Brain microvascular endothelial cell (primary cell): ENCODE data around the gene LSP1.
"Not testable (repeated sequence)": the region's sequence is repeated elsewhere in the genome, so short reads cannot be mapped to it uniquely, and the experiment has no call there.

Experiments
- DNase-seq: peaks from one replicate; pipeline ENCODE4 v3.0.0-alpha.2; 2020
- H3K27ac ChIP-seq: fragments of 250-450 bp; sonication (Bioruptor Pico); 2 replicates; pipeline ENCODE4 v1.5.1; 2020; ENCODE audit warnings: mild to moderate bottlenecking, moderate library complexity
- H3K27me3 ChIP-seq: fragments of 250-450 bp; sonication (Bioruptor Pico); replicated peaks from 2 replicates; pipeline ENCODE4 v1.5.1; 2020; ENCODE audit warnings: mild to moderate bottlenecking
- H3K36me3 ChIP-seq: fragments of 250-450 bp; sonication (Bioruptor Pico); replicated peaks from 2 replicates; pipeline ENCODE4 v1.5.1; 2020; ENCODE audit warnings: mild to moderate bottlenecking
- H3K4me3 ChIP-seq: 2 replicates; pipeline ENCODE4 v1.5.1; 2011; ENCODE audit warnings: low read depth, mild to moderate bottlenecking, control low read depth, low read length, moderate library complexity
- in situ Hi-C: cut with HindIII; loops from 2 replicates; pipeline ENCODE4 v1.10.0; 2017; ENCODE audit warnings: low sequenced_read_pairs, low pct_ligation_motif_present
- TF ChIP-seq, protein P1 (sequence below): IDR thresholded peaks from 2 replicates; pipeline ENCODE4 v1.5.1; 2011; ENCODE audit warnings: low read depth, mild to moderate bottlenecking, moderate library complexity, low read length, control low read depth, inconsistent platforms; ENCODE audit errors: missing control alignments

LSP1 gene, protein sequence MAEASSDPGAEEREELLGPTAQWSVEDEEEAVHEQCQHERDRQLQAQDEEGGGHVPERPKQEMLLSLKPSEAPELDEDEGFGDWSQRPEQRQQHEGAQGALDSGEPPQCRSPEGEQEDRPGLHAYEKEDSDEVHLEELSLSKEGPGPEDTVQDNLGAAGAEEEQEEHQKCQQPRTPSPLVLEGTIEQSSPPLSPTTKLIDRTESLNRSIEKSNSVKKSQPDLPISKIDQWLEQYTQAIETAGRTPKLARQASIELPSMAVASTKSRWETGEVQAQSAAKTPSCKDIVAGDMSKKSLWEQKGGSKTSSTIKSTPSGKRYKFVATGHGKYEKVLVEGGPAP

DNA sequence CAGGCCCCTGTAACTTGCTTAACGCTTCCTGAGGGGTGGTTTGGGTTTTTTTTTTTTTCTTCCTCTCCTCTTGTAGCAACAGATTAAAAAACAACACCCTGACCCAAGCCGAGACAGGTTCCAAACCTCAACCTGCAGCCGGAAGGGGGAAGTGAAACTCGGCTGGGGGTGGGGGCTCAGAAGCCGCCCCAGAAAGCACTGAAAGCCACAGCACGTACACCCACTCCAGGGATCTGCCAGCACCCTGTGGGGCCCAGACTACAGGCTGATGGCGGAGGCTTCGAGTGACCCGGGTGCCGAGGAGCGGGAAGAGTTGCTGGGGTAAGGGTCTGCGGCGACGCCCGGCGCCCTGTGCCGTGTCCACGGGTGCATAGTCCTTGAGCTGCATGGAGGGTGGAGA lies at the start of gene LSP1:
TSS of gene LSP1 (plus strand) at position 208 of the 400 bp plus-strand sequence. CDS start at position 269, 61 bp downstream.
- H3K4me3 ChIP-seq: no peak within 1 kb of the TSS
- H3K36me3 ChIP-seq: no peaks in the 10 kb centered on the region
- DNase-seq: no peak
- H3K27me3 ChIP-seq: no peaks in the 10 kb centered on the region
- in situ Hi-C loops: no loop called here
- H3K27ac ChIP-seq: no peak within 1 kb of the TSS
- TF ChIP-seq, protein P1, sequence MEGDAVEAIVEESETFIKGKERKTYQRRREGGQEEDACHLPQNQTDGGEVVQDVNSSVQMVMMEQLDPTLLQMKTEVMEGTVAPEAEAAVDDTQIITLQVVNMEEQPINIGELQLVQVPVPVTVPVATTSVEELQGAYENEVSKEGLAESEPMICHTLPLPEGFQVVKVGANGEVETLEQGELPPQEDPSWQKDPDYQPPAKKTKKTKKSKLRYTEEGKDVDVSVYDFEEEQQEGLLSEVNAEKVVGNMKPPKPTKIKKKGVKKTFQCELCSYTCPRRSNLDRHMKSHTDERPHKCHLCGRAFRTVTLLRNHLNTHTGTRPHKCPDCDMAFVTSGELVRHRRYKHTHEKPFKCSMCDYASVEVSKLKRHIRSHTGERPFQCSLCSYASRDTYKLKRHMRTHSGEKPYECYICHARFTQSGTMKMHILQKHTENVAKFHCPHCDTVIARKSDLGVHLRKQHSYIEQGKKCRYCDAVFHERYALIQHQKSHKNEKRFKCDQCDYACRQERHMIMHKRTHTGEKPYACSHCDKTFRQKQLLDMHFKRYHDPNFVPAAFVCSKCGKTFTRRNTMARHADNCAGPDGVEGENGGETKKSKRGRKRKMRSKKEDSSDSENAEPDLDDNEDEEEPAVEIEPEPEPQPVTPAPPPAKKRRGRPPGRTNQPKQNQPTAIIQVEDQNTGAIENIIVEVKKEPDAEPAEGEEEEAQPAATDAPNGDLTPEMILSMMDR: no peak

DNA sequence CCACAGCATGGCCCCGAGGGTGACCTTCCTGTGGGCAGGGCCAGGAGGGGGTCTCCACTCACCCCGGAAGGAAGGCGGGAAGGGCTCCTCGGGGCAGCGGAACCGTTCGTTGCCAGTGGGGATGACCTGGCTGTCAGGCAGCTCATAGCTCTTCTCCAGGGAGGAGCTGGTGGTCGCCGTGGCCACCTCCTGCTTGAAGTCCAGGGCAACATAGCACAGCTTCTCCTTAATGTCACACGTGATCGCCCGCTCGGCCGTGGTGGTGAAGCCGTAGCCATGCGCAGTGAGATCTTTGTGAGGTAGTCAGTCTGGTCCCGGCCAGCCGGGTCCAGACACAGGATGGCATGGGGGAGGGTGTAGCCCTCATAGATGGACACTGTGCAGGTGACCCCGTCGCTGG lies 49.6 kb upstream of the LSP1 start:
- TF ChIP-seq, protein P1: no peak
- Histone ChIP-seq H3K36me3 (no peaks in the 10 kb centered on the region), H3K27ac (no peak overlapping the region), H3K27me3 (no peaks in the 10 kb centered on the region), H3K4me3 (no peak overlapping the region)
- in situ Hi-C loops: no loop called here
- no peak for DNase-seq

DNA sequence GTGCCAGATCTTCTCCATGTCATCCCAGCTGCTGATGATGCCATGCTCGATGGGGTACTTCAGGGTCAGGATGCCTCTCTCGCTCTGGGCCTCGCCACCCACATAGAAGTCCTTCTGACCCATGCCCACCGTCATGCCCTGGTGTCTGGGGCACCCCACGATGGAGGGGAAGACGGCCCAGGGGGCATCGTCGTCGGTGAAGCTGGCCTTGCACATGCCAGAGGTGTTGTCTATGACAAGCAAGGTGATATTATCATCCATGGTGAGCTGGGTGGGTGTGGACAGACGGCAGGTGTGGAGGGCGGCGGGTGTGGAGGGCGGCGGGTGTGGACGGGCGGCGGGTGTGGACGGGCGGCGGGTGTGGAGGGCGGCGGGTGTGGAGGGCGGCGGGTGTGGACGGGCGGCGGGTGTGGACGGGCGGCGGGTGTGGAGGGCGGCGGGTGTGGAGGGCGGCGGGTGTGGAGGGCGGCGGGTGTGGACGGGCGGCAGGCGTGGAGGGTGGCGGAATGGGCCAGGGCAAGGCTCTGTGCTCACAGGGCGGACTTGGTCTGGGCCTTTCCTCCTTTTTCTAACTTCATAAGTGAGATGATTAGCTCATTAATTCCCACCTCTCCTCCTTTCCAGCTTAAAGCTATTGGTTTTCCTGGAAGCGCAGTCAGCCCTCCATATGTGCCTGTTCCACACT lies 48.9 kb upstream of the LSP1 start:
- H3K4me3 ChIP-seq, in situ Hi-C loops, H3K27ac ChIP-seq, H3K27me3 ChIP-seq, H3K36me3 ChIP-seq, DNase-seq: not testable (repeated sequence)

DNA sequence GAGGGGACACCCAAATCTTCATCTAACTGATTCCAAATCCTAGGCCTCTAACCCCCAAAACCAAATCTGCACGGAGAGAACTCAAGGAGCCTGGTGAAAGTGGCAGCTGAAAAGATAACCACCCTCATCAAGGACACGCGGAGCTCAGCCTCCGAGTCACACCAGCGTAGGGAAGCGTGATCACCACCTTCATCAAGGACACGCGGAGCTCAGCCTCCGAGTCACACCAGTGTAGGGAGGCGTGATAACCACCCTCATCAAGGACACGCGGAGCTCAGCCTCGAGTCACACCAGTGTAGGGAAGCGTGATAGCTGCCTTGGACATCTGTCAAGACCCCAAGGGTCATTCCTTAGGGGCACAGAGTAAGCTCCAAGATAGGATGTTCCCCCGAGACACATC lies 47.4 kb upstream of the LSP1 start:
- Histone ChIP-seq H3K4me3 (no peak overlapping the region), H3K27me3 (no peaks in the 10 kb centered on the region), H3K36me3 (no peaks in the 10 kb centered on the region), H3K27ac (no peak overlapping the region)
- DNase-seq: no peak
- in situ Hi-C loops: no loop called here
- TF ChIP-seq, protein P1: no peak

DNA sequence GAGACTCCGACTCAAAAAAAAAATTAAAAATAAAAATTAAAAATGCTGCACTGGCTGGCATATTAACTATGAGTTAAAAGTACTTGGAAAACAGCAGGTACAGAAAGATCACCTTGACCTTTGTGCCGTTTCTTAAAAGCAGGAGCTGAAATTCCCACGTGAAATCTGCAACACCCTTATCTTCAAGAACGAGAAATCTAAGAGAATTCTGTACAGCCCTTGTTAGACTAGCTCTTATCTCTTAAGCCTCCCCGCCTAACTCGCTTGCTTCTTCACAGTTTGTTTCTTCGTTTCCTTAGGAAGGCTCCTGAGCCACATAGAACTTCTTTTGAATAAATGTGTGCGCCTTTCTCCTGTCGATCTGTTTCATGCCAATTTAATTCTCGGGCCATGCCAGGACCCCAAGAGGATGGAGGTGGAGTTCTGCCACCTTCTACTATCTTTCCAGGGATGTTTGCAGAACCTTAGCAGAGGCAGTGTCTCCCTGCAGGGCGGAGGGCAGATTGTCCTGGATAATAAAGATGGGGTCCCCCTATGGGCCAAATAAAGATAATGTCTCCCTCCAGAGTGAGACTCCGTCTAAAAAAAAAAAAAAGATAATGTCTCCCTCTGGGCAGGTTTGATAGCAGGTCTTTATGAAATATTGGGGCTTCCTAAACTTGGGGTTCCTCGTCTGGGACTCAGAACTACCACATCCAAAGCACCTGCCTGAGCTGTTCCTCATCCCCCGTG lies 45.5 kb upstream of the LSP1 start:
- H3K27me3 ChIP-seq: no peaks in the 10 kb centered on the region
- DNase-seq: no peak
- no peak overlapping the region for H3K4me3 ChIP-seq
- H3K36me3 ChIP-seq: no peaks in the 10 kb centered on the region
- in situ Hi-C loops: no loop called here
- TF ChIP-seq, protein P1: peak; percentile 26
- no peak overlapping the region for H3K27ac ChIP-seq

DNA sequence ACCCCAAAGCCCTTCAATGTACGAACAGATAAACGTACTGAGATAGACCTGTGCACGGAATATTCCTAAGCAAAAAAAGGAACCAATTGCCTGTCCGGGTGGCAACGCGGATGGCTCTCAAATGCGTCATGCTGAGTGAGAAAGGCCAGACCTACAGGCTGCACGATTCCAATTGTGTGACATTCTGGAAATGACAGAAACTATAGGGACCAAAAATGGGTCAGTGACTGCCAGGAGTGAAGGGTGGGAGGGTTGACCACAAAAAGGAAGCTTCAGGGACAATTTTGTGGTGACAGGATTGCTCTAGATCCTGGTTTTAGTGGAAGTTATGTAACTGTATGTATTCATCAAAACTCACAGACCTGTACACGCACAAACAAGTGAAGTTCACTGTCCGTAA lies 42.1 kb upstream of the LSP1 start:
- no peaks in the 10 kb centered on the region for H3K27me3 ChIP-seq
- no peak for DNase-seq

More for the DNA sequence above, 42.1 kb upstream of the LSP1 start:
- in situ Hi-C loops: no loop called here
- H3K27ac ChIP-seq: no peak overlapping the region
- TF ChIP-seq, protein P1: no peak
- H3K36me3 ChIP-seq: no peaks in the 10 kb centered on the region
- no peak overlapping the region for H3K4me3 ChIP-seq
